Measurements from ENCODE around the gene MAP6. TPM values are rescaled to one million over a fixed set of nuclear protein-coding genes. Genes with fewer than 3 reads are reported as not detected.

Gene MAP6
- total and polyA plus RNA-seq, 2 of the 13 experiments (the other 11 are each of a cell fraction or from before 2014, with no cell fraction given) = 0.04 TPM; not detected in 1

DNA sequence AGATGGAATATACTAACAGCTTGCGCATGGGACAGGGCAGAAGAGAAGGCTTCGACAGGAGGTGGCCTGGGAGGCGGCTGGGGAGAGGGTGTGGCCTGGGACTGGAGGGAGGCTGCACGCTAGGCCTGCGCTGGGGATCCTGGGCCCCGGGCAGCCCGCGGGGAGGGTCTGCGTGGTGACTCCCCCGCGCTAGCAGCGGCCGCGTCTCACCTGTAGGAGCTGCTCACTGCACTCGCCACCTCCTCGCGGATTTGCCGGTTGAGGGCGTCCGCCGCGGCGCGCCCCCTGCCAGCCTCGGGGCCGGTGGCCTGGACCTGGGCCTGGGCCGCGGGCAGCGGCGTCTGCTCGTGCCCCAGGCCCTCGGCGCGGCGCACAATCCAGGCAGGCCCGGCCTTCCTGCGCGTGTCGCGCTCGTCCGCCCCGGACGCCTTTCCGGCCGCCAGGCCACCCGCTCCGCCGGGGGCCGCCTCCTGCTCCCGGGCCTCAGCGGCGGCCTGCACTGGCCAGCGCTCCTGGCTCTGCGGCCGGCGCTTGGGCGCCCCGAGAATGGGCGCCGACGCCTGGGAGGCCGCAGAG is 1.5 kb downstream of the MAP6 start (continued):
- TF ChIP-seq, protein P1, sequence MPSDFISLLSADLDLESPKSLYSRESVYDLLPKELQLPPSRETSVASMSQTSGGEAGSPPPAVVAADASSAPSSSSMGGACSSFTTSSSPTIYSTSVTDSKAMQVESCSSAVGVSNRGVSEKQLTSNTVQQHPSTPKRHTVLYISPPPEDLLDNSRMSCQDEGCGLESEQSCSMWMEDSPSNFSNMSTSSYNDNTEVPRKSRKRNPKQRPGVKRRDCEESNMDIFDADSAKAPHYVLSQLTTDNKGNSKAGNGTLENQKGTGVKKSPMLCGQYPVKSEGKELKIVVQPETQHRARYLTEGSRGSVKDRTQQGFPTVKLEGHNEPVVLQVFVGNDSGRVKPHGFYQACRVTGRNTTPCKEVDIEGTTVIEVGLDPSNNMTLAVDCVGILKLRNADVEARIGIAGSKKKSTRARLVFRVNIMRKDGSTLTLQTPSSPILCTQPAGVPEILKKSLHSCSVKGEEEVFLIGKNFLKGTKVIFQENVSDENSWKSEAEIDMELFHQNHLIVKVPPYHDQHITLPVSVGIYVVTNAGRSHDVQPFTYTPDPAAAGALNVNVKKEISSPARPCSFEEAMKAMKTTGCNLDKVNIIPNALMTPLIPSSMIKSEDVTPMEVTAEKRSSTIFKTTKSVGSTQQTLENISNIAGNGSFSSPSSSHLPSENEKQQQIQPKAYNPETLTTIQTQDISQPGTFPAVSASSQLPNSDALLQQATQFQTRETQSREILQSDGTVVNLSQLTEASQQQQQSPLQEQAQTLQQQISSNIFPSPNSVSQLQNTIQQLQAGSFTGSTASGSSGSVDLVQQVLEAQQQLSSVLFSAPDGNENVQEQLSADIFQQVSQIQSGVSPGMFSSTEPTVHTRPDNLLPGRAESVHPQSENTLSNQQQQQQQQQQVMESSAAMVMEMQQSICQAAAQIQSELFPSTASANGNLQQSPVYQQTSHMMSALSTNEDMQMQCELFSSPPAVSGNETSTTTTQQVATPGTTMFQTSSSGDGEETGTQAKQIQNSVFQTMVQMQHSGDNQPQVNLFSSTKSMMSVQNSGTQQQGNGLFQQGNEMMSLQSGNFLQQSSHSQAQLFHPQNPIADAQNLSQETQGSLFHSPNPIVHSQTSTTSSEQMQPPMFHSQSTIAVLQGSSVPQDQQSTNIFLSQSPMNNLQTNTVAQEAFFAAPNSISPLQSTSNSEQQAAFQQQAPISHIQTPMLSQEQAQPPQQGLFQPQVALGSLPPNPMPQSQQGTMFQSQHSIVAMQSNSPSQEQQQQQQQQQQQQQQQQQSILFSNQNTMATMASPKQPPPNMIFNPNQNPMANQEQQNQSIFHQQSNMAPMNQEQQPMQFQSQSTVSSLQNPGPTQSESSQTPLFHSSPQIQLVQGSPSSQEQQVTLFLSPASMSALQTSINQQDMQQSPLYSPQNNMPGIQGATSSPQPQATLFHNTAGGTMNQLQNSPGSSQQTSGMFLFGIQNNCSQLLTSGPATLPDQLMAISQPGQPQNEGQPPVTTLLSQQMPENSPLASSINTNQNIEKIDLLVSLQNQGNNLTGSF (CRISPR knock-in tag; IDR thresholded peaks at IDR 0.05) = no peak
- 0 out of 2 replicates have a peak, but pooled peaks have one; percentile 29 for TF ChIP-seq TOPORS (CRISPR knock-in tag; IDR thresholded peaks at IDR 0.05)
- no peak for TF ChIP-seq THAP11 (CRISPR knock-in tag; IDR thresholded peaks at IDR 0.05)
- TF ChIP-seq, protein P2, sequence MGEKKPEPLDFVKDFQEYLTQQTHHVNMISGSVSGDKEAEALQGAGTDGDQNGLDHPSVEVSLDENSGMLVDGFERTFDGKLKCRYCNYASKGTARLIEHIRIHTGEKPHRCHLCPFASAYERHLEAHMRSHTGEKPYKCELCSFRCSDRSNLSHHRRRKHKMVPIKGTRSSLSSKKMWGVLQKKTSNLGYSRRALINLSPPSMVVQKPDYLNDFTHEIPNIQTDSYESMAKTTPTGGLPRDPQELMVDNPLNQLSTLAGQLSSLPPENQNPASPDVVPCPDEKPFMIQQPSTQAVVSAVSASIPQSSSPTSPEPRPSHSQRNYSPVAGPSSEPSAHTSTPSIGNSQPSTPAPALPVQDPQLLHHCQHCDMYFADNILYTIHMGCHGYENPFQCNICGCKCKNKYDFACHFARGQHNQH (CRISPR knock-in tag; IDR thresholded peaks at IDR 0.05) = no peak
- no peak for TF ChIP-seq MIER2 (CRISPR knock-in tag; IDR thresholded peaks at IDR 0.05)
- no peak for TF ChIP-seq REXO4 (CRISPR knock-in tag; IDR thresholded peaks at IDR 0.05; ENCODE audit: borderline replicate concordance)
- TF ChIP-seq DNMT3B (CRISPR knock-in tag; conservative IDR thresholded peaks at IDR 0.05) = no peak
- no peak for TF ChIP-seq MTF2 (CRISPR knock-in tag; IDR thresholded peaks at IDR 0.05; ENCODE audit: borderline replicate concordance)
- TF ChIP-seq AGO2 (optimal IDR thresholded peaks at IDR 0.05; ENCODE audit: low read depth, low read length) = no peak
- TF ChIP-seq, protein P3, sequence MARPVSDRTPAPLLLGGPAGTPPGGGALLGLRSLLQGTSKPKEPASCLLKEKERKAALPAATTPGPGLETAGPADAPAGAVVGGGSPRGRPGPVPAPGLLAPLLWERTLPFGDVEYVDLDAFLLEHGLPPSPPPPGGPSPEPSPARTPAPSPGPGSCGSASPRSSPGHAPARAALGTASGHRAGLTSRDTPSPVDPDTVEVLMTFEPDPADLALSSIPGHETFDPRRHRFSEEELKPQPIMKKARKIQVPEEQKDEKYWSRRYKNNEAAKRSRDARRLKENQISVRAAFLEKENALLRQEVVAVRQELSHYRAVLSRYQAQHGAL (CRISPR knock-in tag; IDR thresholded peaks at IDR 0.05; ENCODE audit: not compliant biosample characterization) = no peak
- no peak for TF ChIP-seq ZSCAN31 (CRISPR knock-in tag; IDR thresholded peaks at IDR 0.05; ENCODE audit: low read depth)
